ENCODE data around the gene P3H2. TPM values are rescaled to one million over a fixed set of nuclear protein-coding genes. Genes with fewer than 3 reads are reported as not detected.
A peak's percentile ranks its signal among the peaks of the same experiment; 100 is the strongest.

The P3H2 gene
- total RNA-seq, 3 donors from 2014 or later, result 16.1 to 51.1 (median 44.1) TPM

GRCh38 chr3:189950258-189950657 lies 170.4 kb downstream of the P3H2 start:
- Histone ChIP-seq H3K36me3 (ENCODE audit: low read depth) (no peaks in the 10 kb centered on the region), H3K9me3 (no peaks in the 10 kb centered on the region), H3K4me1 (ENCODE audit: low read depth) (peaks cover 4% of the 10 kb centered on the region), H3K4me3 (no peak overlapping the region)
- no peak for ATAC-seq
- TF ChIP-seq, protein P1, sequence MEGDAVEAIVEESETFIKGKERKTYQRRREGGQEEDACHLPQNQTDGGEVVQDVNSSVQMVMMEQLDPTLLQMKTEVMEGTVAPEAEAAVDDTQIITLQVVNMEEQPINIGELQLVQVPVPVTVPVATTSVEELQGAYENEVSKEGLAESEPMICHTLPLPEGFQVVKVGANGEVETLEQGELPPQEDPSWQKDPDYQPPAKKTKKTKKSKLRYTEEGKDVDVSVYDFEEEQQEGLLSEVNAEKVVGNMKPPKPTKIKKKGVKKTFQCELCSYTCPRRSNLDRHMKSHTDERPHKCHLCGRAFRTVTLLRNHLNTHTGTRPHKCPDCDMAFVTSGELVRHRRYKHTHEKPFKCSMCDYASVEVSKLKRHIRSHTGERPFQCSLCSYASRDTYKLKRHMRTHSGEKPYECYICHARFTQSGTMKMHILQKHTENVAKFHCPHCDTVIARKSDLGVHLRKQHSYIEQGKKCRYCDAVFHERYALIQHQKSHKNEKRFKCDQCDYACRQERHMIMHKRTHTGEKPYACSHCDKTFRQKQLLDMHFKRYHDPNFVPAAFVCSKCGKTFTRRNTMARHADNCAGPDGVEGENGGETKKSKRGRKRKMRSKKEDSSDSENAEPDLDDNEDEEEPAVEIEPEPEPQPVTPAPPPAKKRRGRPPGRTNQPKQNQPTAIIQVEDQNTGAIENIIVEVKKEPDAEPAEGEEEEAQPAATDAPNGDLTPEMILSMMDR (IDR thresholded peaks at IDR 0.05), result no peak
- intact Hi-C loops (cut with DNase I, micrococcal nuclease), result loop anchor here in 1 of 2 donors (10.0 kb wide), 1 partner anchor 375 kb away; the partner anchor contains the start of gene CLDN1
- no peak for DNase-seq

DNA sequence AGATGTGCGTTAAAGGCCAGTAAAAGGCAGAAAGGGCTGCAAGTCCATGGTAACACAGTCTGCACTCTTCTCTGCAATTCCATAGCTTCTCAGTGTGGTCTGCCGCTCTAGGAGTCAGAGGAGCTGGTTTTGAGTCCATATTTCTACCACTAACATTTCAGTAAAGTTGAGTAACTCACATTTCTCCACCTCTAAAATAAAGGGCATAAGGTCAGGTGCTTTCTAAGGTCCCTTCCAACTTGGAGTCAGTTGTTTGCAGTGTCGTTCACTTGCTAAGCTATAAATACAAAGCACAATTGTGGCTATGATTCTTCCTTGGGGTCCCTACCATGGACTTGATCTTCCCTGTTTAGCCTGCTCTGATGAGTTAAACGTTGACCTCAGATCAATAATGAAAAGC lies 171.1 kb downstream of the P3H2 start:
- Histone ChIP-seq H3K36me3 (ENCODE audit: low read depth) (no peaks in the 10 kb centered on the region), H3K9me3 (no peaks in the 10 kb centered on the region), H3K4me3 (no peak overlapping the region), H3K4me1 (ENCODE audit: low read depth) (peaks cover 4% of the 10 kb centered on the region)
- DNase-seq (no peak), ATAC-seq (no peak)
- TF ChIP-seq, protein P1 (IDR thresholded peaks at IDR 0.05), result no peak
- intact Hi-C loops (cut with DNase I, micrococcal nuclease), result no loop called here

DNA sequence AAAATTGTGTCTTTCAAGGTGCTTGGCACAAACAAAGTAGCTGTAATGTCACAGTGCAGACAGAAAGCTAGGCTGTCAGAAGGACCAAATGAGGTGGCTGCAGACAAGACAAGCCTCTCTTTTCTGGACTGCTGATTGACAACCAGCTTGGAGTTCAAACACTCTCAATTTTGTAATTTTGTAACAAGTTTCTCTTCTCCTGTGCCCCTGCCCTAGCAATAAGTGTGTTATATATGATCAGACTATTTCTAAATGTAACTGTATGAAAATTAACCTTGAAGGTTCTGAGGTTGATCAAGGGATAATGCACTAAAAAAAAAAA lies 172.0 kb downstream of the P3H2 start:
- H3K36me3 ChIP-seq (ENCODE audit: low read depth), result no peaks in the 10 kb centered on the region
- no peaks in the 10 kb centered on the region for H3K9me3 ChIP-seq
- DNase-seq (no peak), ATAC-seq (no peak)
- TF ChIP-seq, protein P1 (IDR thresholded peaks at IDR 0.05), result no peak
- peaks cover 9% of the 10 kb centered on the region for H3K4me1 ChIP-seq (ENCODE audit: low read depth)
- intact Hi-C loops (cut with DNase I, micrococcal nuclease), result no loop called here
- no peak overlapping the region for H3K4me3 ChIP-seq

DNA sequence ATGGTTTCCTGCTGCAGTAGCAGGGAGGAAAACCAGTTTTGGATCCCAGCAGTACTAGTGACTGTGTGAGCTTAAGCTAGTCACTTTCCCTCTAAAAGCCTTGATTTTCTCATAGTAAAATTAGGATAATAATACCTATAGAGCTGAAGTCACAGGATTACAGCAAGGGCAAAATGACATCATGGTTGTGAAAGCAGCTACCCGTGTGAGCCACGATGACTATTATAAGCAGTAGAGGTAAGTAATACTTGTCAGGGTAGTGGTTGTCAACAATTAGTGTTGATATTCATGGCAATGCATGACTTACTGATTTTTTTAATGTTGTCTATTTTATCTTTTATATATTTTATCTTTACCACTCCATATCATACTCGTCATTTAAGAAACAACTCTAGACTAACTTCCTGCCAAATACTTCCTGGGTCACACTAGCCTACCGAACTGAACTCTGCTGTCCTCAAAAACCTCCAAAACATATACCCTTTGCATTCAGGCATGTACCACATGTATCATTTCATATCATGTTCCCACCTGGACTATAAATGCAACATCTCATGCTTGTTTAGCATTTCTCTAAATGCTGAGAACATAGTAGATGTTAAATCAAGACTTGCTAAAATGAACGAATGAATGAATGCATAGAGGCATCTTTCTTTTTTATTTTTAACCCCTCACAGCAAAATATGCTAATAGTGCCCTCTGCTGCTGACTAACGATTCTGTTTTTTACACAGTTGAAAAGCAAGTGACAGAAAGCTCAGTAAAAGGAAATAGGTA lies 172.6 kb downstream of the P3H2 start:
- ATAC-seq (no peak), DNase-seq (peak in 1 of 3 donors; percentile 69)
- H3K4me3 ChIP-seq, result no peak overlapping the region
- H3K36me3 ChIP-seq (ENCODE audit: low read depth), result no peaks in the 10 kb centered on the region
- TF ChIP-seq, protein P1 (IDR thresholded peaks at IDR 0.05), result no peak
- intact Hi-C loops (cut with DNase I, micrococcal nuclease), result no loop called here
- H3K4me1 ChIP-seq (ENCODE audit: low read depth), result peaks cover 9% of the 10 kb centered on the region
- no peaks in the 10 kb centered on the region for H3K9me3 ChIP-seq

GRCh38 chr3:189947068-189947467 lies 173.6 kb downstream of the P3H2 start:
- peaks cover 5% of the 10 kb centered on the region for H3K4me1 ChIP-seq (ENCODE audit: low read depth)
- DNase-seq, result no peak
- H3K36me3 ChIP-seq (ENCODE audit: low read depth), result no peaks in the 10 kb centered on the region
- no peaks in the 10 kb centered on the region for H3K9me3 ChIP-seq
- no peak overlapping the region for H3K4me3 ChIP-seq
- intact Hi-C loops (cut with DNase I, micrococcal nuclease), result no loop called here
- no peak for ATAC-seq
- TF ChIP-seq, protein P1 (IDR thresholded peaks at IDR 0.05), result no peak
